Subcutaneous abdominal adipose tissue (tissue), 5 donors: ENCODE results near the gene MAN1A2.

Experiments
- H3K27ac ChIP-seq: one replicate; pipeline ENCODE4 v1.7.0; 2013; ENCODE audit warnings: low read depth, mild to moderate bottlenecking, inconsistent platforms, low read length, moderate library complexity
- H3K27me3 ChIP-seq, 5 donors: one replicate each; pipeline ENCODE4 v1.7.0; 2013; ENCODE audit warnings: low read length in 5 of 5, inconsistent platforms in 1 of 5; ENCODE audit not compliant: control insufficient read depth in 5 of 5, insufficient read depth in 4 of 5
- H3K36me3 ChIP-seq, 5 donors: one replicate each; pipeline ENCODE4 v1.7.0; 2013; ENCODE audit warnings: low read length in 5 of 5; ENCODE audit not compliant: control insufficient read depth in 5 of 5, insufficient read depth in 5 of 5
- H3K4me1 ChIP-seq, 5 donors: one replicate each; pipeline ENCODE4 v1.7.0; 2013; ENCODE audit warnings: low read length in 5 of 5, mild to moderate bottlenecking in 3 of 5, moderate library complexity in 1 of 5; ENCODE audit not compliant: control insufficient read depth in 5 of 5, insufficient read depth in 5 of 5
- H3K4me3 ChIP-seq, 5 donors: one replicate each; pipeline ENCODE4 v1.7.0; 2013; ENCODE audit warnings: low read length in 5 of 5, low read depth in 1 of 5
- H3K9ac ChIP-seq, 5 donors: one replicate each; pipeline ENCODE4 v1.7.0; 2013; ENCODE audit warnings: low read length in 5 of 5, mild to moderate bottlenecking in 4 of 5, moderate library complexity in 3 of 5
- H3K9me3 ChIP-seq, 5 donors: one replicate each; pipeline ENCODE4 v1.7.0; 2013; ENCODE audit warnings: low read length in 5 of 5; ENCODE audit not compliant: control insufficient read depth in 5 of 5
- donor health status: healthy.
- donor health status: healthy.
- donor health status: healthy.
- donor health status: healthy.
- donor health status: healthy.

The MAN1A2 gene

DNA sequence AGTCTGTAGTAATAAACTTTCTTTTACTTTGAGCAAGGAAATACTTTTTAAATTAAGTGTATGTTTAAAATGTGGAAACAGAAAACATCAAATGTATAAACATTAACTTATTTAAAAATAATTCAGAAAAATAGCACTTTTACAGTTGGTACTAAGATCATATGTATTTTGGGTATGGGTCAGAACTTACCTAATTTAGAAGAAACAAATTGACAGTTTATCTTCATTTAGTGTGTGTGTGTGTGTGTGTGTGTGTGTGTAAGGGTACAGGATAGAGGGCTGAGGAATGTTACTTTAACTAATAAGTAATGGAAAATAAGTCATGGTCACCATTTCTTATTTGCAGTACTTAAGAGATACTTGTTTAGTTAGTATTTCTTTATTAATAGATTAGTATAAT lies 3.3 kb downstream of the MAN1A2 start:
- Histone ChIP-seq H3K27ac (peak overlapping the region; percentile 19), H3K9ac (peak overlapping the region in 4 of 5 donors; percentile 32 to 96 (median 92)), H3K27me3 (no peaks in the 10 kb centered on the region), H3K36me3 (no peaks in the 10 kb centered on the region), H3K9me3 (peaks cover 0 to 3% (median 0%) of the 10 kb centered on the region in 5 donors), H3K4me3 (peak overlapping the region in 4 of 5 donors; percentile 3 to 90 (median 90)), H3K4me1 (peaks cover 2 to 61% (median 55%) of the 10 kb centered on the region in 5 donors)

- Histone ChIP-seq H3K4me3 (peak overlapping the region in 2 of 5 donors; percentile 17 to 41), H3K36me3 (peaks cover 0 to 2% (median 0%) of the 10 kb centered on the region in 5 donors), H3K4me1 (peaks cover 0 to 51% (median 47%) of the 10 kb centered on the region in 5 donors)
Measured at GRCh38 chr1:117371441-117372151, 4.3 kb downstream of the MAN1A2 start.

DNA sequence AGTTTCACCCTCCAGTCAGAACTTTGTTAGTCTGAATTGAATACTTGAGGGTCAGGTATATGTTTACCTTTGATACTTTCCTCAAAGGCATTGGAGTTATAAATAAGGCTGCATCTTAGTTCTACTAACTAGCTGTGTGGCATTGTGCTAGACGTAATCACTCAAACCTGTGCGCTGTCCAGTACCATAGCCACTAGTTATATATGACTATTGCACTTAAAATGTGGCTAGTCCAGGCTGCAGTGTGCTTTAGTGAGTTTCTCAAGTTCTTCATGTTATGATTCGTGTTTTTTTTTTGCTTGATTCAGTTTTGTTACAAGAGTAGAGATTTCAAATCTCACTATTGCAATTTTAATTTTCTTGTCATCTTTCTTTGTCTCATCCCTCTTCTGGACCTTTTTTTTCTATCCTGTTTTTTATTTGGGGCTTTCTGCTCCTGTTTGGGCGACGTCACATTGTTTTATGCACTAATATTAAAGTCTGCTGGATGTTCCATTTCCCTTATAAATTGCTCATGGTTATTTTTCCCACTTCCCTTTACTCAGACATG lies 5.7 kb downstream of the MAN1A2 start:
- no peaks in the 10 kb centered on the region for H3K27me3 ChIP-seq
- no peak overlapping the region for H3K4me3 ChIP-seq
- peaks cover 0 to 48% (median 43%) of the 10 kb centered on the region in 5 donors for H3K4me1 ChIP-seq
- peaks cover 0 to 3% (median 0%) of the 10 kb centered on the region in 5 donors for H3K9me3 ChIP-seq
- no peak overlapping the region for H3K27ac ChIP-seq
- peaks cover 0 to 5% (median 0%) of the 10 kb centered on the region in 5 donors for H3K36me3 ChIP-seq
- H3K9ac ChIP-seq, result no peak overlapping the region

More at GRCh38 chr1:117371441-117372151, 4.3 kb downstream of the MAN1A2 start:
- Histone ChIP-seq H3K9me3 (peaks cover 0 to 3% (median 0%) of the 10 kb centered on the region in 5 donors), H3K27ac (no peak overlapping the region), H3K27me3 (no peaks in the 10 kb centered on the region), H3K9ac (no peak overlapping the region)

DNA sequence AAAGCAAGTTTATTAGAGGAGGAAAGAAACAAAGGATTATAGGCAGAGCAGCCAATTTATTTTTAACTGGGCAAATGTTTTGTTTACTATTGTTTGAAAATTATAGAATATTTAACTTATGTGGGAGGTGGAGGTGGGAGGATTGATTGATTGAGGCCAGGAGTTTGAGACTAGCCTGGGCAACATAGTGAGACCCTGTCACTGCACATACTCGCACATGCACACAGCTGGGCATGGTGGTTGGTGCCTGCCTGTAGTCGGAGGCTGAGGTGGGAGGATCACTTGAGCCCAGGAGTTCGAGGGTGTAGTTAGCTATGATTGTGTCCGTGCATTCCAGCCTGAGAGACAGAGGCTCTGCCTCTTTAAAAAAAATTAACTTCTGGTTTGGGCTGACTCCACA lies 6.7 kb downstream of the MAN1A2 start:
- Histone ChIP-seq H3K36me3 (peaks cover 0 to 5% (median 0%) of the 10 kb centered on the region in 5 donors), H3K9ac (peak overlapping the region in 1 of 5 donors; percentile 25), H3K27ac (no peak overlapping the region), H3K27me3 (no peaks in the 10 kb centered on the region), H3K4me3 (no peak overlapping the region), H3K9me3 (peaks cover 0 to 3% (median 0%) of the 10 kb centered on the region in 5 donors), H3K4me1 (peaks cover 0 to 38% (median 33%) of the 10 kb centered on the region in 5 donors)

DNA sequence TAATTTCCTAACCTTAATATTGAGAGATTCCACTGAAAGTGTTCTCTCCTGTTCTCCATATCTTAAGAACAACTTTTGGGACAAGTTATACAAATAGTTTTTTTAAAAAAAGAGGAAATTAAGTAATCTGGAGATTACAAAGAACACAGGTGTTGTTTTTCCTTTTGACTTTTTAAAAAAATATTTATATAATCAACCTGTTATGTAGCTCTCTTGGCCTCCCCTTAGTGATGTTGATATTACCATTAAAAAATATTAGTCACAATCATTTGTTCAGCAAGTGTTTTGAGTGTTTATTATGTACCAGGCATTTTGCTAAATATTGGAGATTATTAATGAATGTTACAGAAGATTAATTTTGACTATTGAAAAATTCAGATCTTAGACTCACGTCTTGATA lies 8.1 kb downstream of the MAN1A2 start:
- H3K27me3 ChIP-seq, result no peaks in the 10 kb centered on the region
- no peak overlapping the region for H3K4me3 ChIP-seq
- peak overlapping the region in 1 of 5 donors; percentile 39 for H3K9ac ChIP-seq
- H3K36me3 ChIP-seq, result peaks cover 0 to 5% (median 0%) of the 10 kb centered on the region in 5 donors
- no peak overlapping the region for H3K27ac ChIP-seq
- peaks cover 0 to 24% (median 21%) of the 10 kb centered on the region in 5 donors for H3K4me1 ChIP-seq
- peaks cover 0 to 3% (median 0%) of the 10 kb centered on the region in 5 donors for H3K9me3 ChIP-seq

DNA sequence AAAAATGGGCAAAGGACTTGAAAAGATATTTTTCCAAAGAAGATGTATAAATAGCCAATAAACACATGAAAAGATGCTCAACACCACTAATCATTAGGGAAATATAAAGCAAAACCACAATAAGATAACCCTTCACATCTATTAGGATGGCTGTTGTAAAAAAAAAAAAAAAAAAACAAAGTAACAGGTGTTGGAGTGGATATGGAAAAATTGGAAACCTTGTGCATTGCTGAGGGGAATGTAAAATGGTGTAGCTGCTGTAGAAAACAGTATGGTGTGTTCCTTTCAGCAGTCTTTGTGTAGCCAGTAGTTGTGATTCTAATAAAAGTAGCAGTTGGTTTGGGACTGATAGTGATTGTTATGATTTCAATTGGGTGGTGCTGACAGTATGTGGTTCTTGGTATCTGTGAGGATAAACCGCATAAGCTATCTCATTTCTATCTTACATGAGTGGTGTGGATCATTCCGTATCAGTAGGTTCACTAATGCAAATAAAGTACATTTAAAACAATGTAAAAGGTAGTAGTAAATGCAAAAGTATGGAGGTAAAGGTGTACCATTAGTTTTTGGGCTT lies 19.9 kb downstream of the MAN1A2 start:
- Histone ChIP-seq H3K4me3 (no peak overlapping the region), H3K9ac (no peak overlapping the region), H3K27ac (no peak overlapping the region), H3K36me3 (no peaks in the 10 kb centered on the region), H3K9me3 (peaks cover 0 to 17% (median 6%) of the 10 kb centered on the region in 5 donors), H3K27me3 (no peaks in the 10 kb centered on the region), H3K4me1 (peaks cover 0 to 9% (median 0%) of the 10 kb centered on the region in 5 donors)

DNA sequence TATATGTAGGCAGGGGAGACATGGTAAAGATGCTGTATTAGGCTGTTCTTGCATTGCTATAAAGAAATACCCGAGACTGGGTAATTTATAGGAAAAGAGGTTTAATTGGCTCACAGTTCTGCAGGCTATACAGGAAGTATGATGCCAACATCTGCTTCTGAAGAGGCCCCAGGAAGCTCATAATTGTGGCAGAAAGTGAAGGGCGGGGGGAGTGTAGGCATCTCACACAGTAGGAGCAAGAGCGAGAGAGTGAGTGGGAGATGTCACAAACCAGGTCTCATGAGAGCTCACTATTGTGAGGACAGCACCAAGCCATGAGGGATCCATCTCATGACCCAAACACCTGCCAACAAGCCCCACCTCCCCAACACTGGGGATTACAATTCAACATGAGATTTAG lies 21.1 kb downstream of the MAN1A2 start:
- Histone ChIP-seq H3K4me1 (peaks cover 0 to 17% (median 7%) of the 10 kb centered on the region in 5 donors), H3K36me3 (no peaks in the 10 kb centered on the region), H3K27me3 (no peaks in the 10 kb centered on the region), H3K27ac (no peak overlapping the region), H3K4me3 (no peak overlapping the region), H3K9ac (no peak overlapping the region), H3K9me3 (peaks cover 0 to 11% (median 0%) of the 10 kb centered on the region in 5 donors)

DNA sequence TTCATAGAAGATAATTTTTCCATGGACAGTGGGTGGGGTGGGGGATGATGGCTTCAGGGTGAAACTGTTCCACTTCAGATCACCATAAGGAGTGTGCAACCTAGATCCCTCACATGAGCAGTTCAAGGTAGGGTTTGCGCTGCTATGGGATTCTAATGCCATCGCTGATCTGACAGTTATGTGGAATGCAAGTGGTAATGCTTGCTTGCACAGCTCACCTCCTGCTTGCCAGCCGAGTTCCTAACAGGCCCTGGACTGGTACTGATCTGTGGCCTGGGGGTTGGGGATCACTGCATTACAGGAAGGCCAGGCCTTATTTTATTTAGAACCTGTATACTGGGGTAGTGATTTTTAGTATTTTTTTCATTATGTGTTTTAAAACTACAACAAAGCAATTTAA lies 22.0 kb downstream of the MAN1A2 start:
- Histone ChIP-seq H3K9me3 (peaks cover 0 to 7% (median 0%) of the 10 kb centered on the region in 5 donors), H3K4me1 (peaks cover 0 to 17% (median 7%) of the 10 kb centered on the region in 5 donors), H3K9ac (no peak overlapping the region), H3K27me3 (no peaks in the 10 kb centered on the region), H3K27ac (no peak overlapping the region), H3K36me3 (no peaks in the 10 kb centered on the region), H3K4me3 (no peak overlapping the region)

GRCh38 chr1:117389779-117390178 lies 22.5 kb downstream of the MAN1A2 start:
- Histone ChIP-seq H3K27me3 (no peaks in the 10 kb centered on the region), H3K36me3 (no peaks in the 10 kb centered on the region), H3K9me3 (peaks cover 0 to 2% (median 0%) of the 10 kb centered on the region in 5 donors), H3K4me1 (peaks cover 0 to 17% (median 7%) of the 10 kb centered on the region in 5 donors), H3K4me3 (no peak overlapping the region), H3K9ac (no peak overlapping the region), H3K27ac (no peak overlapping the region)

DNA sequence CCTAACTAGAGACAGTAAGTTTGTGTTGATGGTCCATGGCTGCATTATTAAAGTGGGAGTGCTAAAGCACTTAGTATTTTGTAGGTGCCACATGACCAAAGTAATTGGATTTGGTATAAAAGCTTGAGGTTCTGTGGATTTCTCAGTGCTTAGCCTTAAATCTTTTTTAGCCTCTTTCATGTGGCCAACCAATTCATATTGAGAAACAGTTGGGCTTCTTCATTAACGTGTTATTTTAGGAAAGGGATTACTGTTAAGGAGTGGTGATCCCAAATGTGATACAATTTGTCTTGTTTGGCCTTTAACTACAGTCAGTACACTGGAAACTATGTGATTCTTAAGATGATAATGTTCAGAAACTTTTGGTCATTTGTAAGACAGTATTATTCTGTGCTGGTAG lies 25.5 kb downstream of the MAN1A2 start:
- no peak overlapping the region for H3K4me3 ChIP-seq
- no peak overlapping the region for H3K9ac ChIP-seq
- peaks cover 0 to 8% (median 5%) of the 10 kb centered on the region in 5 donors for H3K4me1 ChIP-seq

More for the DNA sequence above, 25.5 kb downstream of the MAN1A2 start:
- H3K36me3 ChIP-seq, result no peaks in the 10 kb centered on the region
- no peaks in the 10 kb centered on the region for H3K27me3 ChIP-seq
- no peaks in the 10 kb centered on the region for H3K9me3 ChIP-seq
- H3K27ac ChIP-seq, result no peak overlapping the region
